Activated T-cell treated with anti-CD3 and anti-CD28 coated beads, Interleukin-2, amount 50 U/mL, for 72 hours (primary cell): ENCODE measurements around the gene TRDMT1. TPM values are rescaled to one million over a fixed set of nuclear protein-coding genes. Genes with fewer than 3 reads are reported as not detected.
"Not testable (repeated sequence)": the region's sequence is repeated elsewhere in the genome, so short reads cannot be mapped to it uniquely, and the experiment has no call there.

ENCODE experiments used
- ATAC-seq, 2 donors: fragments of 150-1000 bp; cut with Tn5 transposase; replicated peaks in 1 of 2; 2 replicates each; pipeline ENCODE4 v1.10.0; 2021; ENCODE audit warnings: moderate library complexity in 2 of 2, mild to moderate bottlenecking in 1 of 2
- DNase-seq, 2 donors: peaks; one replicate each; pipeline ENCODE4 v3.0.0; 2021 to 2022; ENCODE audit warnings: mixed read lengths in 1 of 2
- H3K27ac Mint-ChIP-seq: one replicate; pipeline ENCODE4 v1.8.0; 2022; ENCODE audit warnings: mild to moderate bottlenecking, moderate library complexity, mixed read lengths
- H3K27me3 Mint-ChIP-seq: one replicate; pipeline ENCODE4 v1.8.0; 2022; ENCODE audit warnings: low read depth, mixed read lengths
- H3K36me3 Mint-ChIP-seq, 2 donors: one replicate each; pipeline ENCODE4 v1.8.0; 2022; ENCODE audit warnings: mixed read lengths in 2 of 2, mild to moderate bottlenecking in 1 of 2; ENCODE audit not compliant: insufficient read depth in 2 of 2
- H3K4me1 Mint-ChIP-seq: one replicate; pipeline ENCODE4 v1.8.0; 2022; ENCODE audit warnings: low read depth, mixed read lengths
- H3K4me3 Mint-ChIP-seq, 2 donors: one replicate each; pipeline ENCODE4 v1.8.0; 2022; ENCODE audit warnings: mild to moderate bottlenecking in 2 of 2, mixed read lengths in 2 of 2, moderate library complexity in 2 of 2
- H3K9me3 Mint-ChIP-seq, 2 donors: one replicate each; pipeline ENCODE4 v1.8.0; 2022; ENCODE audit warnings: mixed read lengths in 2 of 2
- total RNA-seq, 2 donors: library from RNA; stranded (reverse); gene quantifications; one replicate each; pipeline ENCODE4 v1.2.3, GENCODE V29; 2022

Gene TRDMT1
- total RNA-seq, 2 donors from 2014 or later = 5.5 to 8.7 TPM

- H3K27me3 Mint-ChIP-seq = no peaks in the 10 kb centered on the region
- ATAC-seq = no peak
- no peak overlapping the region for H3K4me3 Mint-ChIP-seq
- no peaks in the 10 kb centered on the region for H3K9me3 Mint-ChIP-seq
- DNase-seq = no peak
- no peaks in the 10 kb centered on the region for H3K4me1 Mint-ChIP-seq
- H3K36me3 Mint-ChIP-seq = no peaks in the 10 kb centered on the region
- H3K27ac Mint-ChIP-seq = no peak overlapping the region
These were observed 75.1 kb downstream of the TRDMT1 start for GRCh38 chr10:17126327-17126726.

DNA sequence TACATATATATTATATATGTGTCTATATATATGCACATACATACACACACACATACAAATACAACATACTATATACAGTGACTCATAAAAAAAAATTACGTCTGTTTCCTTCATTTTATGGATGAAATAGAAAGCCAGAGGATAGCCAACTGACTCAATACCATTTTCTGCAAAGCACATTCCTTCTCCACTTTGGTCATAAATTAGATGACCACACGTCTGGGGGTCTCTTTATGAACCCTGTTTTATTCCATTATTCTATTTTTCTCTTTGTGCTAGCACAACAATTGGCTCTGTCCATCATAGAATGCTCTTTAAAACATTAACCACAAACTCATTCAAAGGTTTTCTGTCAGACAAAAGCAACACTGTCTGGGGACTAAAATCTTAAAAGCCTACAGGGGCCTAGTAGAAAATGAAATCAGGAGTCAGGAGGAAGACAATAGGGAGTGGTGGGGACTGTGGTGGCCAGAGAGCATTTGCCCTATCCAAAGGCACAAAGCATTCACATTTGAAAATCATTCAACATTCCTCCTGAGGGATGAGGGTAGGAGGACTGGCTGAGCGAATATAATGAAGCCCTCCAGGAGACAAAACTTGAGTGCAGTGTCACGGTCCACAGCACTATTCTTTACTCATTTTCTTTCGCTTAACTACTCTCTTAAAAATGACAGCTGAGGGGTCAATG lies 76.1 kb downstream of the TRDMT1 start:
- Mint-ChIP-seq H3K27me3 (no peaks in the 10 kb centered on the region), H3K4me3 (no peak overlapping the region), H3K9me3 (no peaks in the 10 kb centered on the region), H3K36me3 (no peaks in the 10 kb centered on the region), H3K27ac (no peak overlapping the region), H3K4me1 (no peaks in the 10 kb centered on the region)
- no peak for DNase-seq
- no peak for ATAC-seq

GRCh38 chr10:17123961-17124360 lies 77.5 kb downstream of the TRDMT1 start:
- Mint-ChIP-seq H3K4me1 (no peaks in the 10 kb centered on the region), H3K27me3 (no peaks in the 10 kb centered on the region), H3K9me3 (no peaks in the 10 kb centered on the region), H3K4me3 (no peak overlapping the region), H3K36me3 (no peaks in the 10 kb centered on the region), H3K27ac (no peak overlapping the region)
- no peak for DNase-seq
- no peak for ATAC-seq

- Mint-ChIP-seq H3K36me3 (no peaks in the 10 kb centered on the region), H3K27ac (no peak overlapping the region), H3K4me1 (no peaks in the 10 kb centered on the region), H3K9me3 (no peaks in the 10 kb centered on the region), H3K4me3 (no peak overlapping the region), H3K27me3 (no peaks in the 10 kb centered on the region)
- no peak for ATAC-seq
- DNase-seq = no peak
These were observed 78.5 kb downstream of the TRDMT1 start for GRCh38 chr10:17122726-17123661.

DNA sequence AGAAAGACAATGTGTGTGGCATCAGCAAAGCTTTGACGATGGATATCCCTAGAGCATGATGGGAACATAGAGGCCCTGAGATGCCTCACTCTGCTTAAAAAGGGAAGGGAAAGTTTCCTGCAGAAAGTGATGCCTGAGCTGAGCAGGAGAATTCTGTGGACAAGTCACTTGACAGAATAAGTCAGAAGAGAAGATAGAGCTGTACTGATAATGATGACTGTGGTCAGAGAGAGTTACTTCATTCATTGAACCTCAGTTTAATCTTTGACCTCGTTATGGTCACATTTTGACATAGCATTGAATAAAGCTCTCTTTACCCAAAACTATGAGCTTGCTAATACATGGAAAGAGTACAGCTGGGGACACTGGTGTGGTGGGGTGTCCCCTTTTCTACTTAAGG lies 79.4 kb downstream of the TRDMT1 start:
- no peak for DNase-seq
- H3K36me3 Mint-ChIP-seq = no peaks in the 10 kb centered on the region
- H3K27me3 Mint-ChIP-seq = no peaks in the 10 kb centered on the region
- H3K27ac Mint-ChIP-seq = no peak overlapping the region
- H3K4me1 Mint-ChIP-seq = no peaks in the 10 kb centered on the region
- no peak overlapping the region for H3K4me3 Mint-ChIP-seq
- no peak for ATAC-seq
- no peaks in the 10 kb centered on the region for H3K9me3 Mint-ChIP-seq

- Mint-ChIP-seq H3K27me3 (no peaks in the 10 kb centered on the region), H3K36me3 (no peaks in the 10 kb centered on the region), H3K4me1 (no peaks in the 10 kb centered on the region), H3K27ac (no peak overlapping the region), H3K9me3 (no peaks in the 10 kb centered on the region), H3K4me3 (no peak overlapping the region)
- DNase-seq (no peak), ATAC-seq (no peak)
These were observed 80.8 kb downstream of the TRDMT1 start for GRCh38 chr10:17120694-17121093.

DNA sequence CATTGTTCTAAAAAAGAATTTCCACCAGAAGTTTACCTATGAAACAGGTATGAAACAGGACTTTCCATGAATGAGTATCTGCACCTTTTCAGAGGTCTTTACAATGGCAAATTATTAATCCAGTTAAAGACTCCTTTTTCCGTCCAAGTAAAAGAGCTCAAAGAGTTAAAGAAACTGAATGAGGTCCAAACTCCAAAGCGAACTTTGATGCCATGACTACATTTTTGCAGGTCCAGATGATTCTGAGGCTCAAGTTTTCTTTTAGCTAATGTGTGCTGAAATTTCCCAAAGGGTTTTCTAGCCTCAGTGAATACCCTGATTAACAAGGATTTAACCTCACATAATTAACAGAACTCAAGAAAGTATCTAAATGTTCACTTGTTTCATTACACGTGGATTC lies 81.6 kb downstream of the TRDMT1 start:
- Mint-ChIP-seq H3K36me3 (no peaks in the 10 kb centered on the region), H3K27ac (no peak overlapping the region), H3K9me3 (no peaks in the 10 kb centered on the region), H3K4me3 (no peak overlapping the region), H3K4me1 (no peaks in the 10 kb centered on the region), H3K27me3 (no peaks in the 10 kb centered on the region)
- ATAC-seq = no peak
- no peak for DNase-seq

GRCh38 chr10:17116193-17116592 lies 85.3 kb downstream of the TRDMT1 start:
- H3K27me3 Mint-ChIP-seq = no peaks in the 10 kb centered on the region
- H3K36me3 Mint-ChIP-seq = no peaks in the 10 kb centered on the region
- no peak overlapping the region for H3K27ac Mint-ChIP-seq
- H3K4me1 Mint-ChIP-seq = no peaks in the 10 kb centered on the region
- no peaks in the 10 kb centered on the region for H3K9me3 Mint-ChIP-seq
- no peak for ATAC-seq
- no peak for DNase-seq
- H3K4me3 Mint-ChIP-seq = no peak overlapping the region

DNA sequence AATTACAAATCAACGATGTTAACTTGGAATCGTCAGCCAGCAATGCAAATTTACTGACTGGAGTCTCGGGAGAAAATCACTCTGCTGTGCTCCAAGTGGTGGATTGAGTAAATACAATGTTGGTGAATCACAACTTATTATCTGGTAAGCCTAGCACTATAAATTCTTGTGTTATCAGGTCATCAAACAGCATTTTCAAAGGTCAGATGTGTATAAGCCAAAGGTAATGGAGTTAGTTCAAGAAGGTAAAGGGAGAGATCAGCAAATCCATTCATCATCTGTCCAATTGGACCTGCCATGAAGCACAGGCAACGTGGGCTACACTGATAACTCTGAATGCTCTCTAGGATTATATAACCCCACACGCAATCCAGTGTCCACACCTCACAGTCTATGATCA lies 85.8 kb downstream of the TRDMT1 start:
- DNase-seq (no peak), ATAC-seq (no peak)
- Mint-ChIP-seq H3K9me3 (no peaks in the 10 kb centered on the region), H3K36me3 (no peaks in the 10 kb centered on the region), H3K4me3 (no peak overlapping the region), H3K27me3 (no peaks in the 10 kb centered on the region), H3K4me1 (no peaks in the 10 kb centered on the region), H3K27ac (no peak overlapping the region)

DNA sequence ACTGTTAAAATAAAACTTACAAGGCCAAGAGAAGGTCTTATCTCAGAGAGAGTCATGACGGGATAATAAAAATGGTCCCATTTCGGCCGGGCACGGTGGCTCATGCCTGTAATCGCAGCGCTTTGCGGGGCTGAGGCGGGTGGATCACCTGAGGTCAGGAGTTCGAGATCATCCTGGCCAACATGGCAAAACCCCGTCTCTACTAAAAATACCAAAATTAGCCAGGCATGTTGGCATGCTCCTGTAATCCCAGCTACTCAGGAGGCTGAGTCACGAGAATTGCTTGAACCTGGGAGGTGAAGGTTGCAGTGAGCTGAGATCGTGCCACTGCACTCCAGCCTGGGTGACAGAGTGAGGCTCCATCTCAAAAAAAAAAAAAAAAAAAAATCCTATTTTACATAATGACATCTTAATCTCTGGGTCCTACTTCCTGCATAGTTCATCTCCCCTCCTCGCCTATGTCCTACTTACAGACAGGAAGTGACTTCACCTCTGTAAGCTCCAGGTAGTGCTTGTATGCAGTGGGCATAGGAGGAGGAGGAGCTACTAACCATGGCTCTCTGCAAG lies 86.5 kb downstream of the TRDMT1 start:
- H3K9me3 Mint-ChIP-seq, DNase-seq, H3K27ac Mint-ChIP-seq, H3K4me1 Mint-ChIP-seq, H3K27me3 Mint-ChIP-seq, H3K36me3 Mint-ChIP-seq, H3K4me3 Mint-ChIP-seq: not testable (repeated sequence)
- peak in 1 of 2 donors; percentile 71 for ATAC-seq

- no peaks in the 10 kb centered on the region for H3K9me3 Mint-ChIP-seq
- H3K4me1 Mint-ChIP-seq = peaks cover 7% of the 10 kb centered on the region
- no peak overlapping the region for H3K27ac Mint-ChIP-seq
- H3K27me3 Mint-ChIP-seq = no peaks in the 10 kb centered on the region
- DNase-seq = no peak
- no peak for ATAC-seq
- no peaks in the 10 kb centered on the region for H3K36me3 Mint-ChIP-seq
- H3K4me3 Mint-ChIP-seq = no peak overlapping the region
These were observed 87.5 kb downstream of the TRDMT1 start for GRCh38 chr10:17113889-17114540.

DNA sequence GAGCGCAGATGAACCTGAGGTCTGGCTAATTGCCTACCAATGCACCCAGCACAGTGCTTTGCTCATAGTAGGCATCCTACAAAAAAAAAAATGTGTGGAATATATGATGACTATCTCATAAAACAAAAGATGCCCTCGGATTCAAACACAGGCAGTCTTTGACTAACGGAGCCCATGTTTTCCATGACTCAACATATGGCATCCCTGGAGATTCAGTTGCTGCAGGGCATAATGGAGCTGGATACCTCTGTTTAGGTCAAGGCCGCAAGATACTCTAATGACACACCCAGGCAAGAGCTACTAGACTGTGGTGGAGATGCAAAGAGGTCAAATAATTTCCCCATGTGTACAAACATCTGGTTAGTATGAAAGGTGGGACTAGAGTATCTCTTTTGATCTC lies 88.1 kb downstream of the TRDMT1 start:
- H3K4me1 Mint-ChIP-seq = peaks cover 7% of the 10 kb centered on the region
- no peak overlapping the region for H3K4me3 Mint-ChIP-seq
- H3K36me3 Mint-ChIP-seq = no peaks in the 10 kb centered on the region
- H3K27ac Mint-ChIP-seq = no peak overlapping the region
- ATAC-seq (no peak), DNase-seq (no peak)
- no peaks in the 10 kb centered on the region for H3K27me3 Mint-ChIP-seq
- no peaks in the 10 kb centered on the region for H3K9me3 Mint-ChIP-seq

DNA sequence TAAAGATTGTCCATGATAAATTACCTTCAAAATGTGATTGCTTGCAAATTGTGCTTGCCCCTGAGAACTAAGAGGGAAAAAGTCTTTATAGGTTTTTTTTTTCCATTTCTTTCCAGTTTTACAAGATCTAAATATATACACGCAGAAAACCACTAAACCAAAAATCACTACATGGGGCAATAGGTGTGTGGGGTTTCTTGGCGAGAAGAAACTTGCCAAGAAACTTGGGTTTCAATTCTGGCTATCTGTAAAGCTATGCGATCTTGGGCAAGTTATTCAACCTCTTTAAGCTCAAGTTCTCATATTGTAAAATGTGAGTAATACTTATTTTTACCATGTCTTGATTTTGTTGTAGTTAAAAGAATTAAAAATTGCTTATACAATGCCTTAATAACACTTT lies 88.9 kb downstream of the TRDMT1 start:
- Mint-ChIP-seq H3K27ac (no peak overlapping the region), H3K27me3 (no peaks in the 10 kb centered on the region), H3K36me3 (no peaks in the 10 kb centered on the region), H3K4me3 (no peak overlapping the region), H3K9me3 (no peaks in the 10 kb centered on the region), H3K4me1 (peaks cover 7% of the 10 kb centered on the region)
- ATAC-seq (no peak), DNase-seq (no peak)
